ENCODE measurements around the gene PGAM5. TPM values are rescaled to one million over a fixed set of nuclear protein-coding genes. Genes with fewer than 3 reads are reported as not detected.

PGAM5 gene
- total and polyA plus RNA-seq, 7 experiments from 2014 or later, result 15.3 to 51.7 (median 21.4) TPM

DNA sequence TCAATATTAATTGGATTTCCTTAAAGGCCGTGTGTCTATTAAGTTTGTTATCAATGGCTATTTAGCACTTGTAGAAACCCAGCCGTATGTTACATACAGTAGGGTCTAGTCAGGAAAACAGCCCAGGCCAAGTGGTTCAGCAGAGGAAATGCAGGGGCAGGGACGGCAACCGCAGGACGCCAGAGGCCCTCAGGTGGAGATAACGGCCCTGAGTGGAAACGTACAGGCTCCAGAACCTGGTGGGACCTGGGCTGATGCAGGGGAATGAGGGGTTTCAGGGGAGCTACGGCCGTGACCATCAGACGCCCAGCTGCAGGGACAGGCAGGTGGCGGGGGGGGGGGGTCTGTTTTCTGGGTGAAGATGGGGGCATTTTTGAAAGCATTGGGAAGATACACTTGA, 54.7 kb downstream of the PGAM5 start:
- Mint-ChIP-seq H3K4me3 (no peak overlapping the region), H3K4me1 (peaks cover 30 to 64% (median 45%) of the 10 kb centered on the region in 7 donors), H3K27ac (peak overlapping the region in 1 of 9 donors; percentile 32), H3K27me3 (no peaks in the 10 kb centered on the region), H3K9me3 (peaks cover 0 to 2% (median 0%) of the 10 kb centered on the region in 11 donors), H3K36me3 (peaks cover 0 to 13% (median 3%) of the 10 kb centered on the region in 5 donors)
- intact Hi-C loops (cut with micrococcal nuclease), result no loop called here
- POLR2A ChIA-PET, result interaction anchor here (1.2 kb wide), 1 partner anchor 137 kb away, joined by 4 read pairs; no protein-coding TSS in a partner anchor
- H3K4me1 ChIP-seq (ENCODE audit: control insufficient read depth in 2 of 2, insufficient read depth in 2 of 2, low read length in 2 of 2), result peaks cover 9 to 34% of the 10 kb centered on the region in 2 donors
- no peaks in the 10 kb centered on the region for H3K9me3 ChIP-seq (ENCODE audit: control insufficient read depth in 2 of 3, low read length in 3 of 3)
- ATAC-seq (no peak), DNase-seq (no peak)
- CTCF ChIA-PET, result interaction anchor here (1.2 to 1.5 kb wide), 3 partner anchors 41 to 142 kb away, joined by 3 to 6 read pairs (median 6); no protein-coding TSS in a partner anchor
- H3K27me3 ChIP-seq (ENCODE audit: control insufficient read depth in 2 of 2, insufficient read depth in 2 of 2, low read length in 2 of 2), result no peaks in the 10 kb centered on the region
- no peak overlapping the region for H3K4me3 ChIP-seq (ENCODE audit: low read length)
- H3K36me3 ChIP-seq (ENCODE audit: control insufficient read depth in 2 of 3, insufficient read depth in 3 of 3, low read length in 3 of 3), result no peaks in the 10 kb centered on the region
- H3K27ac ChIP-seq (ENCODE audit: low read depth, low read length), result no peak overlapping the region

GRCh38 chr12:132766380-132767085, 55.9 kb downstream of the PGAM5 start:
- Histone ChIP-seq H3K27me3 (ENCODE audit: control insufficient read depth in 2 of 2, insufficient read depth in 2 of 2, low read length in 2 of 2) (no peaks in the 10 kb centered on the region), H3K9me3 (ENCODE audit: control insufficient read depth in 2 of 3, low read length in 3 of 3) (no peaks in the 10 kb centered on the region), H3K27ac (ENCODE audit: low read depth, low read length) (no peak overlapping the region), H3K36me3 (ENCODE audit: control insufficient read depth in 2 of 3, insufficient read depth in 3 of 3, low read length in 3 of 3) (no peaks in the 10 kb centered on the region), H3K4me3 (ENCODE audit: low read length) (no peak overlapping the region), H3K4me1 (ENCODE audit: control insufficient read depth in 2 of 2, insufficient read depth in 2 of 2, low read length in 2 of 2) (peaks cover 3 to 39% of the 10 kb centered on the region in 2 donors)
- DNase-seq (no peak), ATAC-seq (no peak)
- POLR2A ChIA-PET, result no interaction called here
- Mint-ChIP-seq H3K9me3 (peaks cover 0 to 2% (median 0%) of the 10 kb centered on the region in 11 donors), H3K27me3 (no peaks in the 10 kb centered on the region), H3K27ac (peak overlapping the region in 3 of 9 donors; percentile 32 to 73 (median 56)), H3K36me3 (peaks cover 0 to 13% (median 4%) of the 10 kb centered on the region in 5 donors), H3K4me3 (peak overlapping the region in 1 of 10 donors; percentile 63), H3K4me1 (peaks cover 27 to 67% (median 43%) of the 10 kb centered on the region in 7 donors)
- CTCF ChIA-PET, result interaction anchor here (0.7 to 3.4 kb wide), 3 partner anchors 9 to 139 kb away, joined by 3 to 29 read pairs (median 10); no protein-coding TSS in a partner anchor
- intact Hi-C loops (cut with micrococcal nuclease), result no loop called here

DNA sequence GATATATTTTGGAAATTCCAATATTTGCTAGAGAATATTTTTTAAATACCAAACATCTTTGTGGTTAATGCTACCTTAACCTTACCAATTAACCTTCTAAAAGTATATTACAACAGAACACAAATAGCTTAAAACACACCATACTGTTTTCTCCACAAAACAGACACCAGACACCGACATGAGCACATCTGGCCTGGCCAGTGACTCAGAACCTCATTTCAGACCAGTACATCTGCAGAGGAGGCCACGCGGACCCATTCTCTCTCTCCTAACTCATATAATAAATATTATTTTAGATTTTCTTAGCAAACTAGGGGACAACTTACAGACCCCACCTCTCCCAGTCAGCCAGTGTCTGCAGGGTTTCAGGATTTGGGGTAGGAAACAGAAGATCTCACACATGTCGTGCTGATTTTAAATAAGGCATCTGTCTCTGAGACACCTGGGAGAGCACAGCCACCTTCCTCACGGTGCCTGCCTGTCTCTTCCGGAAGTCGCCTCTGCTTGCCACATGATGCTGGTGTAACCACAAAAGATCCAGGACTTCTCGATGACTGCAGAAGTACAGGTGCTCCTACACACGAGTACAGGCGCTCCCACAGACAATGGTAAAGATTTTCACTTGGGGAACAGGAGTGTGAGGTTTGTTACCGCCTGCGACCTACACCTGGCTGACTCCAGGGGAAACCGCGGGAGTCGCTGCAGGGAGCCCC, 60.6 kb downstream of the PGAM5 start:
- peaks cover 29 to 89% (median 73%) of the 10 kb centered on the region in 7 donors for H3K4me1 Mint-ChIP-seq
- H3K27ac ChIP-seq (ENCODE audit: low read depth, low read length), result peak overlapping the region; percentile 69
- H3K36me3 ChIP-seq (ENCODE audit: control insufficient read depth in 2 of 3, insufficient read depth in 3 of 3, low read length in 3 of 3), result peaks cover 0 to 27% (median 5%) of the 10 kb centered on the region in 3 experiments
- H3K27ac Mint-ChIP-seq, result peak overlapping the region; percentile 62 to 93 (median 84)
- H3K36me3 Mint-ChIP-seq, result peaks cover 0 to 30% (median 23%) of the 10 kb centered on the region in 5 donors
- ATAC-seq (peak; percentile 80), DNase-seq (peak in 8 of 9 donors; percentile 38 to 82 (median 76))
- ChIA-PET POLR2A (interaction anchor here (0.6 to 1.3 kb wide), 3 partner anchors 10 to 137 kb away, joined by 3 to 4 read pairs (median 4); no protein-coding TSS in a partner anchor), CTCF (no interaction called here)
- no peak overlapping the region for H3K4me3 ChIP-seq (ENCODE audit: low read length)
- no peaks in the 10 kb centered on the region for H3K27me3 ChIP-seq (ENCODE audit: control insufficient read depth in 2 of 2, insufficient read depth in 2 of 2, low read length in 2 of 2)
- peaks cover 4 to 68% of the 10 kb centered on the region in 2 donors for H3K4me1 ChIP-seq (ENCODE audit: control insufficient read depth in 2 of 2, insufficient read depth in 2 of 2, low read length in 2 of 2)
- no peaks in the 10 kb centered on the region for H3K27me3 Mint-ChIP-seq
- H3K9me3 ChIP-seq (ENCODE audit: control insufficient read depth in 2 of 3, low read length in 3 of 3), result no peaks in the 10 kb centered on the region
- intact Hi-C loops (cut with micrococcal nuclease), result loop anchor here in 1 of 2 donors (1.0 to 2.0 kb wide), 2 partner anchors 9 to 60 kb away; partner anchors contain the start of gene PGAM5
- peak overlapping the region; percentile 66 to 82 (median 73) for H3K4me3 Mint-ChIP-seq
- peaks cover 0 to 4% (median 0%) of the 10 kb centered on the region in 11 donors for H3K9me3 Mint-ChIP-seq

Other genes with a start within 250 kb of the PGAM5 start
- gene FBRSL1, start 220.7 kb upstream of the PGAM5 start, total RNA-seq, result 100 to 1,000 TPM in 2 of 5 experiments, 10 to 100 TPM in 3; 56.3 to 105 (median 93.0) TPM
- under 1 TPM; 0.77 to 0.92 TPM for gene FBRSL1, start 220.7 kb upstream of the PGAM5 start, polyA plus RNA-seq
- gene LRCOL1, start 100.3 kb upstream of the PGAM5 start, total RNA-seq, result not detected
- not detected for gene LRCOL1, start 100.3 kb upstream of the PGAM5 start, polyA plus RNA-seq
- gene P2RX2, start 92.1 kb upstream of the PGAM5 start, total RNA-seq, result under 1 TPM in 1 of 5 experiments, not detected in 4; 0.32 TPM
- not detected for gene P2RX2, start 92.1 kb upstream of the PGAM5 start, polyA plus RNA-seq
- gene POLE, start 23.5 kb upstream of the PGAM5 start, total RNA-seq, result 100 to 1,000 TPM in 1 of 5 experiments, 10 to 100 TPM in 4; 54.5 to 138 (median 62.1) TPM
- gene POLE, start 23.5 kb upstream of the PGAM5 start, polyA plus RNA-seq, result 1 to 10 TPM; 3.6 to 8.8 TPM
- 10 to 100 TPM in 1 of 5 experiments, 1 to 10 TPM in 4; 2.6 to 26.8 (median 5.4) TPM for gene PXMP2, start 23.3 kb upstream of the PGAM5 start, total RNA-seq
- gene PXMP2, start 23.3 kb upstream of the PGAM5 start, polyA plus RNA-seq, result 10 to 100 TPM; 10.4 to 11.1 TPM
- 10 to 100 TPM; 69.5 to 95.5 (median 92.2) TPM for gene ANKLE2, start 51.0 kb downstream of the PGAM5 start, total RNA-seq
- 10 to 100 TPM; 21.5 to 34.3 TPM for gene ANKLE2, start 51.0 kb downstream of the PGAM5 start, polyA plus RNA-seq
- gene GOLGA3, start 118.0 kb downstream of the PGAM5 start, total RNA-seq, result 10 to 100 TPM; 46.3 to 65.7 (median 63.6) TPM
- gene GOLGA3, start 118.0 kb downstream of the PGAM5 start, polyA plus RNA-seq, result 10 to 100 TPM; 11.7 to 16.6 TPM
- gene CHFR, start 176.8 kb downstream of the PGAM5 start, total RNA-seq, result 10 to 100 TPM; 66.7 to 97.8 (median 81.7) TPM
- gene CHFR, start 176.8 kb downstream of the PGAM5 start, polyA plus RNA-seq, result 10 to 100 TPM; 25.2 to 44.4 TPM
- 10 to 100 TPM in 3 of 5 experiments, 1 to 10 TPM in 2; 5.4 to 17.8 (median 11.8) TPM for gene ZNF605, start 245.5 kb downstream of the PGAM5 start, total RNA-seq
- gene ZNF605, start 245.5 kb downstream of the PGAM5 start, polyA plus RNA-seq, result 1 to 10 TPM in 1 of 2 donors, under 1 TPM in 1; 0.98 to 1.6 TPM